GM18517 (cell line): Measurements from ENCODE around the gene FARS2.

Experiments used
- ATAC-seq: cut with Tn5 transposase; IDR thresholded peaks from one replicate; pipeline ENCODE4 v1.9.1; 2021; ENCODE audit warnings: mild to moderate bottlenecking, moderate library complexity; ENCODE audit not compliant: unreplicated experiment

FARS2 gene

GRCh38 chr6:5248302-5249098, 12.8 kb upstream of the FARS2 start:
- no peak for ATAC-seq

GRCh38 chr6:5249451-5250122, 11.7 kb upstream of the FARS2 start:
- no peak for ATAC-seq

GRCh38 chr6:5250451-5250850, 10.9 kb upstream of the FARS2 start:
- no peak for ATAC-seq

- ATAC-seq, result no peak
Observed at GRCh38 chr6:5250911-5251310, 10.4 kb upstream of the FARS2 start.

GRCh38 chr6:5256952-5257351, 4.4 kb upstream of the FARS2 start:
- no peak for ATAC-seq

GRCh38 chr6:5257400-5257799, 3.9 kb upstream of the FARS2 start:
- no peak for ATAC-seq

- ATAC-seq, result no peak
Observed at GRCh38 chr6:5259428-5259827, 1.9 kb upstream of the FARS2 start.

- peak; percentile 59 for ATAC-seq
Observed at GRCh38 chr6:5260111-5260620, 1.1 kb upstream of the FARS2 start.

- no peak for ATAC-seq
Observed at GRCh38 chr6:5261545-5262109, 314 bp downstream of the FARS2 start.

GRCh38 chr6:5266423-5266822, 5.1 kb downstream of the FARS2 start:
- no peak for ATAC-seq

- no peak for ATAC-seq
Observed at GRCh38 chr6:5270093-5270680, 8.9 kb downstream of the FARS2 start.

GRCh38 chr6:5271926-5272325, 10.6 kb downstream of the FARS2 start:
- ATAC-seq, result no peak

- no peak for ATAC-seq
Observed at GRCh38 chr6:5274231-5274630, 12.9 kb downstream of the FARS2 start.

- ATAC-seq, result no peak
Observed at GRCh38 chr6:5275497-5275896, 14.2 kb downstream of the FARS2 start.

GRCh38 chr6:5276581-5276980, 15.3 kb downstream of the FARS2 start:
- ATAC-seq, result no peak

GRCh38 chr6:5277589-5277988, 16.3 kb downstream of the FARS2 start:
- no peak for ATAC-seq

GRCh38 chr6:5278047-5278446, 16.7 kb downstream of the FARS2 start:
- ATAC-seq, result no peak

GRCh38 chr6:5278565-5279120, 17.3 kb downstream of the FARS2 start:
- no peak for ATAC-seq

GRCh38 chr6:5279891-5280338, 18.6 kb downstream of the FARS2 start:
- ATAC-seq, result no peak

- no peak for ATAC-seq
Observed at GRCh38 chr6:5280920-5281319, 19.6 kb downstream of the FARS2 start.

- no peak for ATAC-seq
Observed at GRCh38 chr6:5282191-5282623, 20.9 kb downstream of the FARS2 start.
